Measurements from ENCODE around the gene CACNA2D2.

The CACNA2D2 gene

DNA sequence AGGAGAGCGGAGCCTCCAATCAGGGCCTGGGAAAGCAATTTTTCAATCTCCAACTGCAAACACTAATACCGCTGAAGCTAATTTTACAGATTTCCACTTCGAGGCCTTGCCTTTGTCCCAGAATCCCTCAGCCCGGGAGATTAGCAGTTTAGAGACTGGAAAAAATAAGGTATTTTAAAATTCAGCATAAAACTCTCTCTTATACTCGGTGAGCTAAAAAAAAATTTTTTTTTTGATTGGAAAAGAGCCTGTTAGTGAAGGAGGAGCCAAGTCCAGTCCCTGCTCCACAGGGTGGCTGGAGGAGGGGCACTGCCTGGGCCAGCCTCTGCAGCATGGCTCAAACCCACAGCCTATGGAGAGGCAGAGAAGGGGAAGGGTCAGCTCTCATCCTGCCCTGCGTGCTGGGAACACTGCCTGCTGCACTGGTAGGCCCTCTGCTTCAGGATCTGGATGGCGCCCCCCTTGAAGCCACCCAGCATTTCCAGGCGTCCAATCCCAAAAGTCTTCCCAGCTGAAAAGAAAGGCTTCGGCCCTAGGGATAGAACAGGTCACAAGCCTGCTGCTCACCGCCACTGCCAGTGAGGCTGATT, 48.9 kb downstream of the CACNA2D2 start:
- no peak for FAIRE-seq

GRCh38 chr3:50453907-50454306, 49.5 kb downstream of the CACNA2D2 start:
- FAIRE-seq = no peak

GRCh38 chr3:50450209-50450921, 53.1 kb downstream of the CACNA2D2 start:
- FAIRE-seq = no peak

GRCh38 chr3:50448752-50449539, 54.5 kb downstream of the CACNA2D2 start:
- no peak for FAIRE-seq

- FAIRE-seq = no peak
Measured at GRCh38 chr3:50447290-50447840, 56.1 kb downstream of the CACNA2D2 start.

DNA sequence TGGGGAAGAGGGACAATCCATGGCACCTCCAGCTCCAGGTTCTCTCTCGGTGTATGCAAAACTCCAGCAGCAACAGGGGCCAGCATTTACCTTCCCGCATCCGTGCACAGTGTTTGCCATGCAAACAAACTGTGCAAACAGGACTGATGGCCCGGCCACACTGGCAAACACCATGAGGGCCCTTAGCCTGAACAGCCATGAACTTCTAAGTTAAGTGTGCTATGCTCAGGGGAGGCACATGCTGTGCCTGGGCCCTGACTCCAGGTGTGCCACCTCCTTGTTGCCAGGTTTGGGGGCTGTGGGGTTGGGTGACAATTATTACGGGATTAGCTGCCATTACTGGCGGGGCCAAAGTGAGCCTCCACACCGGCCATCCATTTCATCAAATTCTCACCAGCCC, 57.5 kb downstream of the CACNA2D2 start:
- FAIRE-seq = no peak

GRCh38 chr3:50444782-50445181, 58.7 kb downstream of the CACNA2D2 start:
- no peak for FAIRE-seq

DNA sequence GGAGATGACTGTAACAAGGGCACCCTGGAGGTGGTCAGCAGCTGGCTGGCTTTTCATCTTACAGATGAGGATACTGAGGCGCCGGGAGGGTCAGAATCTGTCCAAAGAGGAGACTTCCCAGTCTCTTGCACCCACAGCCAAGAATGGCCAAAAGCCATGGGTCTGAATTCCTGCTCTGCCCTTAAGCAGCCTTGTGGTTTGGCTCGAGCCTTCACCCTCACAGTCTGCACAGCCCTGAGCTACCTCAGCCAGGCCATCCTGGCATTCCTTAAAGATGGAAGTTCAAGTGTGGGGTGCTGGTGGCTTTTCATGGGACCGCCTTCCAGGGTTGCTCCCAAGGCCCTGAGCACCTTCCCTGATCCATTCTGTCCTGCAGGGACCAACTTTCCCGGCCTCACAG, 59.2 kb downstream of the CACNA2D2 start:
- no peak for FAIRE-seq

DNA sequence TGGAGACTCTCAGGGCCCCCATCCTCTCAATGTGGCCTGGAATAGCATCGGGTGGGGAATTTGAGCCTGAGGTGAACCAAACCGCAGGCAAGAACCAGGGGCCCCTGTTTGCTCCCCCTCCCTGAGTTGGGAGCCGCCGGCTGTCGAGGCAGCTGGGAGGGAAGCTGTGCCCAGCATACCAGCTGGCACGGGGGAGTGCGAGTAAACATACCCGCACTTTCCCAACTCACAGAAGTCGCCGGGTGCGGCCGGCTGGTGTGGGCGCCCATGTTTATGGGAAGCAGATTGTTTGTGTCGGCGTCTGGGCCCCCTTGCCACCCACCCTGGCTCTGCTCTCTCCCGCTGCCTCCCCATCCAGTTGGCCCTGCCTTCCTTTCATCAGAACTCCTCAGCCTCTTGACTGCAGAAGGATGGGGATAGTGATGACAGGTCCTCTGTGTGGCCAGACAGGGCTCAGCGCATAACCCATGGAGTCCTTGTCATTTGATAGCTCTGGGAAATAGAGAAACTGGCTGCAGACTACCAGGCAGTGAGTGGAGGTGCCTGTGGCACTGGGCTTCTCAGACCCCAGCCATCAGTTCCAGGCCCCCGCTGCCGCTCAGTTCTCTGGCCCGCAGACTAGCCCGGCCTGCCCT, 60.4 kb downstream of the CACNA2D2 start:
- FAIRE-seq = no peak

GRCh38 chr3:50441424-50442217, 61.8 kb downstream of the CACNA2D2 start:
- no peak for FAIRE-seq

- FAIRE-seq = no peak
Measured at GRCh38 chr3:50436114-50436674, 67.2 kb downstream of the CACNA2D2 start.

- FAIRE-seq = no peak
Measured at GRCh38 chr3:50435371-50436113, 67.9 kb downstream of the CACNA2D2 start.

DNA sequence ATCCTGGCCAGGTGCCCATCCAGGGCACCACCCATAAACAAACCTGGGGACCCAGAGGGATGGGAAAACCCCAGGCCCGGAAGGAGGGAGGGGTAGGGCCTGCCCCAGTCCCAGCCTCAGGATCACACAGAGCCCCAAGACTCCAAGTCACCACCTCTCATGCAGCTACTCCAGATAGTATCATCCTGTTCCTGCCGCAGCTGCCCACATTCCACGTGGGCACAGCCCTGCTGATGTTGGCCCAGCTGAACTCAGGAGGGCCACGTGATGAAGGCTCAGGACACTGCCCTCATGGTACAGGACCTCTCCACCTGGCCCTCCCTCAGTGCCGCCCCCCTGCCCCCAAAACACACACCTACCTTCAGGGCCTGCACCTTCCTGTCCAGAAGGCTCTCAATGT, 69.5 kb downstream of the CACNA2D2 start:
- FAIRE-seq = no peak

DNA sequence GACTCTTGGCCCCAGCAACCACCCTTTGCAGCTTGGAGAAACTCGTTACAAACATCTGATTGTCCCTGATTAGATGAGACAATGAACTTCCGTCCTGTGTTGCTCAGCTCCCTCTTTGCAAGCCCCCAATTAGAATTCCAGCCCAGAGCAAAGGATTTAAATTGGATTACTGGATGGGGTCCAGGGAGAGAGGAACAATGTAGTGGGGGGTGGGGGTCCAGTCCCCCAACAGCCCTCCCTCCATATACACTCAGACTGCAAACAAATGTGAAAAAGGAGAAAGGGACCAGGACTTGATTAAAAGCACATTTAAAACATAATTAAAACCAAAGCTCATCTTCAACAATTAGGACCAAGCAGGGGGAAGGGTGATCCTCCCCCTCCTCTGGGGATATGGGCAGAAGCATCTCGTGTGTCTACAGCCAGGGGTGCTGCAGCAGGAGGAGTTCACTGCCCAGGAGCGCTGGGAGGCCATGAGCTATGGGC, 72.4 kb downstream of the CACNA2D2 start:
- FAIRE-seq = no peak

DNA sequence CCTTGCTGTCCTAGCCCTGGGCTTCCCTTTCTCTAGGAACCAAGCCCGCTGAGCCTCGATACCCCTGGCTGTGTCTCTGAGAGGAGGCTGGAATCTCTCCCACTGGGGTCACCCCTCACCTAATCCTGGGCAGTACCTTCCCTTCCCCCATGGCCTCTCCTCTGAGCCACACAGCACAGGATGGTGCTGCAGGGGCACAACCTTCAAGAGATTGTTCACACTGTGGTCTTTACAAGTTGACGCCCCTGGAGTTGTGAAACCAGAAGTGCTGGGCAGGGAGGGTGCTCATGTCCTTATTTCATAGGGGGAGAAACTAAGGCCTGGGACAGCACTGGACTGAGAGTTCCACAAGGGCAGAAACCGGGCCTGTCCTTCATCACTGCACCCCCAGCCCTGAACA, 73.2 kb downstream of the CACNA2D2 start:
- FAIRE-seq = no peak

- no peak for FAIRE-seq
Measured at GRCh38 chr3:50428007-50428633, 75.3 kb downstream of the CACNA2D2 start.

DNA sequence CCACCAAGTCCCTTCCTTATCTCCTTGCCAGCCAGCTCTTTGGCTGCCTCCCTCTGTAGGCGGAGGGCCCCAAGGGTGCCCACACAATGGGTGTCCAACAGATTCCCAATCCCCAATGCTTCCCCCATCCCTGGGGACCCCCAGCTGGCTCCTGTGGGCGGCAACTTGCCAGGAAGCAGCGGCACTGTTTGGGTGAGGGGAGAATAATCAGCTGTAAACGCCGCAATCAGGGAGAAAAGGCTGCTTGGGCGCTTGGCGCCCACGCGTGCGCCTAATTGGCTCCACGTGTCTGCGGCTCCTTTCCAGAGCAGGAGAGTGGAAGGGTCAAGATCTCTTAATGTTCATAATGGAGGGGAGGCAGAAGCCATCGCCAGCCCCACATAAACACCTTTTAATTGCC, 76.2 kb downstream of the CACNA2D2 start:
- FAIRE-seq = no peak

- FAIRE-seq = no peak
Measured at GRCh38 chr3:50425911-50426310, 77.5 kb downstream of the CACNA2D2 start.

GRCh38 chr3:50423543-50423942, 79.9 kb downstream of the CACNA2D2 start:
- FAIRE-seq = no peak

DNA sequence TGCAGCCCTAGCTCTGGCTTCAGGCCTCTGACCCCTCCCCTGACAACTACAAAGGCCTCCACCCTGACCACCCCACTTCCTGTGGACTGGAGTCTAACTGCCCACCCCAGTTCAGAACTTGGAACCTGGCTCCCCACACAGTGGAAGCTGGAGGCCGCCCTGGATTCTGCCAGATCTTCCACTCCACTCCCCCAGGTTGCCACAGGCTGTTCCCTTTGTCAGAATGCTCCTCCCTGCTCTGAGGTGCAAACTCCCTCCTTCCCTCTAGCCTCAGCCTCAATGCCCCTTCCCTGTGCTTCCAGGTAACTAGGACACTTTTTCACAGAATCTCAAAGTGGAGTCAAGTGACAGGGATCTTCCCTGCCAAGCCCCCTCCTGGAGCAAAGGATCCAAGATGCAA, 81.3 kb downstream of the CACNA2D2 start:
- no peak for FAIRE-seq

All from TTC549 (cell line).